HTR-8/SVneo (cell line): Measurements from ENCODE around the gene COL5A3.
"Not testable (repeated sequence)": the region's sequence is repeated elsewhere in the genome, so short reads cannot be mapped to it uniquely, and the experiment has no call there.

Source experiments
- DNase-seq: peaks from one replicate; pipeline ENCODE4 v3.0.0; 2011; ENCODE audit warnings: low spot score, mixed read lengths; ENCODE audit not compliant: insufficient read length
- FAIRE-seq: peaks from 2 replicates; lab custom pipeline; 2011; peaks lifted over from hg19 to GRCh38; lab: Jason Lieb, UNC

Gene COL5A3

DNA sequence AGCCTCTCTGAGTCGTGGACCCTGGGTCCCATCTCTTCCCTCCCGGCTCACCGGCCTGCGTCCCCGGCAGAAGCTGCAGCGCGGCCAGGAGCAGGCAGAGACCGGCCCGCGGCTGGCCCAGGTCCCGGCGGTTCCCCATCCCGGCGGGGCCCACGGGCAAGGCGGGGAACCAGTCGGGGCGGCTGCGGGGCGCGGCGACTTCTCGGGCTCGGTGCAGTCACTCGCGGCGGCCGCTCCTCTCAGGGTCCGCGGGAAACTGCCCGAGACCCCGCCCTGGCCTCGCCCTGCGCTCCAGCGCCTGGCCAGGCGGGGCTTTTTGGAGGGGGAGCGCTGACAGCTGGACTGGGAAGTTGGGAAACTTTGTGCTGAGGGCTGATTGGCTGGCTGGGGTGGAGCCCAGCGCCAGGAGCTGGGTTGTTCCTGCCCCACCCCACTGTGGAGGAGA is at the start of gene COL5A3:
TSS of gene COL5A3 (minus strand) at position 258 of the 445 bp plus-strand sequence. CDS start at position 139, 119 bp downstream.
- no peak for DNase-seq
- FAIRE-seq = no peak

DNA sequence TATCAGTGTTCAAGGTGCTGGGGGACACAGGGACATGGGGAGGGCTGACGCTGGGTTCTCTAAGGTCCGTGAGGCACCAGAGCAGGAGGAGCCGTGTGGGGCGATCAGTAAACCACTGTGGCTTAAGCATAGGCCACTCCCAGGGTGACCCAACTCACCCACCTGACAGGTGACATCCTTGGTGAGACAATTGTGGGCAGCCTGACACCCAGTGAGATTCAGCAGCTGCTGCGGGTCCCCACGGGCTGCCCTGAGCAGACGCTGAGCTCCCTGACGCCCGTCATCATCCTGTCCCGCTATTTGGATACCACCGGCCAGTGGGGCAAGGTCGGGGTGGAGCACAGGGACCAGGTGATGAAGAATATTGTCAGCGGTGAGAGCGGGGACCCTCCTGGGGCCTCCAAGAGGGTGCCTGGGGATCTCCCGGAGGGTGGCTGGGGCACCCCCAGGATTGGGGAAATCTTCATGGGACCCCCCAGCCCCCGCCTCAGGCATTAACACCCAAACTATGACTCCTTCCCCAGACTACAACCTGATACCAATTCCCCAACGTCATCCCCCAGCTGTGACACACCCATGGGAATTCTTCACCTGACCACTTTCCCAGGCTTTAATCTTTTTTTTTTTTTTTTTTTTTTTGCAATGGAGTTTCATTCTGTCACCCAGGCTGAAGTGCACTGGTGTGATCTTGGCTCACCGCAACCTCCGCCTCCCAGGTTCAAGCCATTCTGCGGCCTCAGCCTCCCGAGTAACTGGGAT is 42.5 kb upstream of the COL5A3 start:
- DNase-seq = no peak
- no peak for FAIRE-seq

DNA sequence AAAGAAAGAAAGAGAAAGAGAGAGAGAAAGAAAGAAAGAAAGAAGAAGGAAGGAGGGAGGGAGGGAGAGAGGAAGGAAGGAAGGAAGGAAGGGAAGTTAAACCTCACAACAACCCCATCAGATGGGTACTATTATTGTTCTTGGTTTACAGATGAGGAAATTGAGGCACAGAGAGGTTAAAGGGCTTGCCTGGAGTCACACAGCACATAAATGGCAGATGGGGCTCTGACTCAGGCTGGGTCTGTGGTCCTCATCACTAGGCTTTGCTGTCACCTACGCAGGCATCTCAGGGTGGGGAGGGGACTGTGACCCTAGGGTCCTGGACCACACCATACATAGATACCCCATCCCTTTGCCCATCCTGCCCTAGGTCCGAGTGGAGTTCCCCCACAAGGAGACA is 39.3 kb upstream of the COL5A3 start:
- FAIRE-seq (no peak), DNase-seq (no peak)

DNA sequence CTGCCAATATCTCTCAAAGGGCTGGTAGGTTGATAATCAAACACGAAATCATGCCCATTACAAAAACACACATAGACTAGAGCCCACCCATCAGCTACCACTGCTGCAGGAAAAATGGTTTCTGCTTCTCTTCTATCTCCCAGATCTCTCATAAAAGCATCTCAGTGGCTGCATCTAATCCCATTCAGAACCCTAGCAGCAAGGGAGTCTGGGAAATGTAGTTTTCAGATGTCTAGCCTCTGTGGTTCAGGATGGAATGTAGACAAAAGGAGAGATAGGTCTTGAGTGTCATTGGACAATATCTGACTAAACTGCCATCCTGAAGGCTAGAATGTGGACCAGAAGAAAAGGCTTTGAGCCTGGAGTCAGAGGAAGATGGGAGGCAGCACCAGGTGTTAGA is 35.1 kb upstream of the COL5A3 start:
- no peak for DNase-seq
- FAIRE-seq = no peak

DNA sequence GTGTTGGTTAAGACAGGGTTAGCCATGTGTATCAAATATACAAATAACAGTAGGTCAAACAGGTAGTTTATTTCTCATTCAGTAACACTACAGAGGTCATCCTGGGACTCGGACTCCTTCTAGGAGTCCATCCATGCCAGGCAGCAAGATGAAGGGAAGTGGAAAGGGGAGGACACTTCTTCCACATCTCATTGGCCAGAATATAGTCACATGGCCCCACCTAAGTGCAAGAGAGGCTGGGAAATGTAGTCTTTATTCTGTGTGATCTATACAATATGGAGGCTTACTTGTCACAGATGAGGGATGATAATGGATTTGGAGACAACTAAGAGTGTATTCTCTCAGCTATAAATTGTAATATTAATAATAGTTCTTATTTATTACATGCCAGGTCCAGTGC is 34.1 kb upstream of the COL5A3 start:
- no peak for DNase-seq
- no peak for FAIRE-seq

DNA sequence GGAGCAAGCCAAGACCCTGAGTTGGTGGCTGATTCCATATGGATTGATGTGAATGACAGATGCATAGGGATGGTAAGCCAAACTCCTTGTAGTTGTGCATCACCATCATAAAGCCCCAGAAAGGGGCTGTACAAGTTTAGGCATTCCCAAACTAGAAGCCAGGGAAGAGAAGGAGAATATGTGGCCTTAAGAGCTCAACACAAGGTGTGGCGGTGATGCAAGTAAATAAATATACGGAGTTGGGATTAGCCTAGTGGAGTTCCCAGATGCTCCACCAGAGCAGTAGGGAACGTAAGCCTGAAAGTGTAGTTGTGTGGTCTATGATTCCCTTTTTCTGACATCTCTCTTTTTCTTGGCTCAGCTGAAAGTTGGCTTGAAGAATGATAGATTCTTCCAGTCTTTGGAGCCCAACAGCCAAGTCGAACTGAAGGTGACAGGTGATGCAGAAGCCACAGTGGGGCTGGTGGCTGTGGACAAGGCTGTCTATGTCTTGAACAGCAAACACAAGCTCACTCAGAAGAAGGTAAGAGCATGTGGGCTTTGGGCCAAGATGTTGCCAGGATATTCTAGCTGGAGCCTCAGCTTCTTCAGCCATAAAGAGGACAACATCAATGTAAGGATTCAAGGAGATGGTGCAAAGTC is 33.1 kb upstream of the COL5A3 start:
- DNase-seq = no peak
- no peak for FAIRE-seq

DNA sequence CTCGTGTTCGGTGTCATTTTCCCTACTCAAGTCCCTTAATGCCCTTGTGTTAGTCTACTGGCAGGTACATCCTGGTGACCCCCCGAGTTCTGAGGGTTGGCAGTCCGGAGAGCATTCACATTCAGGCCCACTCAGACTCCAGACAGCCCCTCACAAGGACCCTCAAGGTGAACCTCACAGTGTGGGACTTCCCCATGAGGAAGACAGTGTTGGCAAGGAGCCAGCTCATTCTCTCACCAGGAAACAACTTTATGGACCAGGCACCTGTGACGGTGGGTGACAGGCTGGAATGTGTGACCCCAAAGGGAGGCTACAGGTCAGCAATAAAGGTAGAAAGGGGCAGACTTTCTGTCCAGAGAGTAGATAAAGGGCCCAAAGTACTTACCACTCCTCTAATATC is 27.5 kb upstream of the COL5A3 start:
- no peak for FAIRE-seq
- DNase-seq = no peak

DNA sequence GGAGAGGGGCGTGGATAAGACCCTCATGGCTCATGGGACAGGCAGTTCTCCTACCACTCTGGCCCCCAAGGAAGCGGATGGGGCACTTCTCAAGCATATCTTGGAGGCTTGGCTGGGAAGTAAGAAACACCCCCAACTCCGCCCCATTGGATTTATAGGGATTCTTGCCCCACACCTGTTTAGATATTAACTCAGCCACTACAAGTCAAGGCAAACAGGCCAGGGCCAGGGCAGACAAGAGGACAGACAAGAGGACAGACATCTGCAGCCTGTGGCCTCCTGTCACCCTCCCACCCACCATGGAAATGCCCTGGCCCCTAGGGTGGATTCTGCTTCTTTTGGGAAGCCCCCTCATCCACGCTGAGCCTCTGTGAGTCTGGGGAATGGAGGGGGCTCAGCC is 27.1 kb upstream of the COL5A3 start:
- no peak for DNase-seq

DNA sequence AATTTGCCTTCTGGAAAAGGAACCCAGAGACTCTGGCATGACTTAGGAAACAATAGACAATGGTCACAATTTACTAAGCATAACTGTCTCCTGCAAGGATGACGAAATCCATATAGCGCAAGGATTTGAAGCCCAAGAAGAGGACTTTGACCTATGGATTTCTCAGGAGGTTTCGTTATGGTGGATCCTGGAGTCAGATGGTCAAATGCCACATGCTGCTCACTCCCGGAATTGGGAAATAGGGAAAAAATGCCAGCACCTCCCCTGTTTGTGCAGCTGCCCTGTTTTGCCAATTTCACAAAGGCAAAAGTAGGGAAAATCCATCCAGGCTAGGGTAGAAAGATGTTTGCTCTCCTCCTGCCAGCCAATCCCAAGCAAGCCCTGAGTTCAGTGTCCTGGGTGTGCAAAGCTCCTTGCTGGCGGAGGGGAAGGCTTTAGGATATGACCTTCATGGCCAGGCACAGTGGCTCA is 26.3 kb upstream of the COL5A3 start:
- FAIRE-seq (no peak), DNase-seq (no peak)

More for the DNA sequence above, 27.1 kb upstream of the COL5A3 start:
- FAIRE-seq = no peak

DNA sequence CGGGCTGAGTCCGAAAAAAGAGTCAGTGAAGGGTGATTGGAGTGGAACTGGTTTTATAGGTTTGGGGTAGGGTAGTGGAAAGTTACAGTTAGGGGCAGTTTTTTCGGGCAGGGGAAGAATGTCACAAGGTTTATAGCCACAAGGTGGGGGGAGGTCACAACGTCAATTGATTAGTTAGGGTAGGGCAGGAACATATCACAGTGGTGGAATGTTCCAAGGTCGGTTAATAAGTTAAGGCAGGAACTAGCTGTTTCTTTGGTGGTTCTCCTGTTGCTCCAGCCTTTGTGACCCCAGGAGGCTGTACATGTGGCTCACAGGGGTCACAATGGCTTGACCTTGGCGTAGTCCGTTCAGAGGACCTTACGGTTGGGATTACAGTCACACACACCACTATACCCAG is 23.3 kb upstream of the COL5A3 start:
- FAIRE-seq (no peak), DNase-seq (no peak)

DNA sequence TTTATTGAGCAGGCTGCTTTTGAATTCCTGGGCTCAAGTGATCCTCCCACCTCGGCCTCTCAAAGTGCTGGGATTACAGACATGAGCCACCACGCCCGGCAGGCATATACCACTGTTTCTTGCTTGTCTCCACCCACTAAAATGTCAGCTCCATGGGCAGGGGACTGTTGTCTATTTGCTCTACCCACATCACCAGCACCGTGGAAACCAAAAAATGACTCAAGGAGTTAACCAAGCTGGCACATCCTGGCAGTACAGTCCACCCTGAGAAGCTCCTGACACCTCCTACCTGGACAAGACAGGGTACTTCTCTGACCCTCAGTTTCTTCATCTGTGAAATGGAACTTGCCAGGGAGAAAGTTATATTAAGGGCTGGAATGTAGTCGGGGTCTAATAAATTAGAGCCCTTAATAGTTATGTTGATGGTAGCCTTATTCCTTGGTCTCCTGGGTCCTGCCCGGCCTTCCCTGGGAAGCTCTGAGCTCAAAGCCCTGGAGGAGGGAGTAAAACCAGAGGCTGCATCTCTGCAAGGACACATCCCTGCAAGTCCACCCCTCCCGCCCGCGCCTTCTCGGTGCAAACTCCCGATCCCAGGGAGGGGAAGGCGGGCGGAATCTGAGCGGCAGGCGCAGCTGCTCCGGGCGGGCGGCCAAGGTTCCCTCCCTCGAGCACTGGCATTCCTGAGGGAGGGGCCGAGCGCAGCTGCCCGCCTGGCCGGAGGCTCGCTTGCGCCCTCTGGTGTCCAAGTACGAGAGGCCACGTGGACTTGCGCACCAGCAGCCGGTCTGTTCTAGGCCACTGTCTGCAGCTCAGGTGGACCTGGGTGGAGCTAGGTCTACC is 17.1 kb upstream of the COL5A3 start:
- DNase-seq = peak; percentile 95
- FAIRE-seq = peak; percentile 90

DNA sequence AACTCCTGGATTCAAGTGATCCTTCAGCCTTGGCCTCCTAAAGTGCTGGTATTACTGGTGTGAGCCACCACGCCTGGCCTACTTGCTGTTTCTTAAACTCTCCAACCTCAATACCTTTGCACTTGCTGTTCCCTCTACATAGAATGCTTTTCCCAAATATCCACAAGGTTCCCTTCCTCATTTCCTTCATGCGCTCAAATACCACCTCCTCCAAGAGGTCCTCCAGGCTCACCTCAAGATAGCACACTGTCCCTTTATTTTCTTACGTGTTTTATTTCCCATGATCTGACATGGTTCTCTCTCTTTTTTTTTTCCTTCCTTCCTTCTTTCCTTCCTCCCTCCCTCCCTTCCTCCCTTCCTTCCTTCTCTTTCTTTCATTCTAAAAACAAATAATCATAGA is 16.4 kb upstream of the COL5A3 start:
- no peak for DNase-seq
- FAIRE-seq = no peak

DNA sequence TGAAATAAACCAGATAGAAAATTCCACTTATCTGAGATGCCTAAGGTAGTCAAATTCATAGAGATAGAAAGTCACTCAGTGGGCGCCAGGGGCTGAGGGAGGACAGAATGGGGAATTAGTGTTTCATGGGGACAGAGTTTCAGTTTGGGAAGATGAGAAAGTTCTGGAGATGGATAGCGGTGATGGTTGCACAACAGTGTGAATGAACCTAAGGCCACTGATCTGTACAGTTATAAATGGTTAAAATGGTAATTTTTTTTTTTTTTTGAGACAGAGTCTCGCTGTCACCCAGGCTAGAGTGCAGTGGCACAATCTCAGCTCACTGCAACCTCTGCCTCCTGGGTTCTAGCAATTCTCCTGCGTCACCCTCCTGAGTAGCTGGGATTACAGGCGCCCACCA is 12.8 kb upstream of the COL5A3 start:
- not testable (repeated sequence) for FAIRE-seq, DNase-seq

DNA sequence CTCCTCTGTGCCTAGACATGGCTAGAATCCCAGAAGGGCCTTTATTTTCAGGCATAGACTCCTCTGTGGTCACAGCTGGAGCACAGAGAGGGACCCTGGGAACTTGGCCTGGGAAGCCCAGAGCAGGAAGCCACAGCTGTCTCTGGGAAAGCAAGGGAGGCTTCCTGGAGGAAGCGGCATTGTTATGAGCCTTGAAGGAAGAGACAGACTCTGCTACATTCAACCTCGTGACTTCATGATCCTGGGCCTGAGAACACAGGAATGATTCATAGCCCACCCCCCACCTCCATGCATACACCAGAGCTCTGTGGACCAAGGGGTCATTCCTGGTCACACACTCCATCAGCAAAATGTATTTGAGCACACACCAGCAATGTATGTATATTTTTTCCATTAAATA is 11.6 kb upstream of the COL5A3 start:
- no peak for DNase-seq
- FAIRE-seq = no peak

DNA sequence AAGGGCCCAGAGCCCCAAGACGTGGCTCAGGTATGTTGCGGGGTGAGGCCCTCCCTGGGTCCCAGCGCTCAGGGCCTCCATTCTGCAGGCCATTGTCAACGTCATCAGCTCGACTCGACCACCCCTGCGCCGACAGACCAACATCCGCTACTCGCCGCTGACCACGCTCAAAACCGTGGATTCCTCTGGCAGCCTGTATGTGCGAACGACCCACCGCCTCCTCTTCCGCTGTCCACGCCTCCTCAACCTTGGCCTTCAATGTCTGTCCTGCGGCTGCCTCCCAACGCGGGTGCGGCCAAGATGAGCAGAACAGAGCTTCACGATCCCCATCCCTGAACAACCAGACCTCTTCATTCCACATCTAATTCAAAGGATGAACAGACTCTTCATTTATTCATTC is 11.1 kb upstream of the COL5A3 start:
- DNase-seq (no peak), FAIRE-seq (no peak)

DNA sequence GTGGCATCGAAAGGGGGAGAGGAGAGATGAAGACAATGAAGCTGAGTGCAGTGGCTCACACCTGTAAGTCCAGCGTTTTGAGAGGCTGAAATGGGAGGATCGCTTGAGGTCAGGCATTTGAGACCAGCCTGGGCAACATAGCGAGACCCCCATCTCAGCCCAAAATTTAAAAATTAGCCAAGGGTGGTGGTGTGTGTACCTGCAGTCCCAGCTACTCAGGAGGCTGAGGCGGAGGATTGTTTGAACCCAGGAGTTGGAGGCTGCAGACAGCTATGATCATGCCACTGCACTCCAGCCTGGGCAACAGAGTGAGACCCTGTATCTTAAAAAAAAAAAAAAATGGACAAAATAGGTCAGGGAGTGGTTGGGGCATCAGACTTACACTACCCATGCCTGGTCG is 10.5 kb upstream of the COL5A3 start:
- DNase-seq (no peak), FAIRE-seq (no peak)

DNA sequence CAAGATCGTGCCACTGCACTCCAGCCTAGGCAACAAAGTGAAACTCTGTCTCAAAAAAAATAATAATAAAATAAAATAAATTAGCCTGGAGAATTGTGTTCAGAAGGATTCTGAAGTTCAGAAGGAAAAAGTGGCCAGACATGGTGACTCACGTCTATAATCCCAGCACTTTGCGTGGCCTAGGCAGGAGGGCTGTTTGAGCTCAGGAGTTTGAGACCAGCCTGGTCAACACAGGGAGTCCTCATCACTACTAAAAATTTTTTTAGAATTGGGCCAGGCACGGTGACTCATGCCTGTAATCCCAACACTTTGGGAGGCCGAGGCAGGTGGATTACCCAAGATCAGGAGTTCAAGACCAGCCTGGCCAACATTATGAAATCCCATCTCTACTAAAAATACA is 8.9 kb upstream of the COL5A3 start:
- FAIRE-seq (no peak), DNase-seq (no peak)

DNA sequence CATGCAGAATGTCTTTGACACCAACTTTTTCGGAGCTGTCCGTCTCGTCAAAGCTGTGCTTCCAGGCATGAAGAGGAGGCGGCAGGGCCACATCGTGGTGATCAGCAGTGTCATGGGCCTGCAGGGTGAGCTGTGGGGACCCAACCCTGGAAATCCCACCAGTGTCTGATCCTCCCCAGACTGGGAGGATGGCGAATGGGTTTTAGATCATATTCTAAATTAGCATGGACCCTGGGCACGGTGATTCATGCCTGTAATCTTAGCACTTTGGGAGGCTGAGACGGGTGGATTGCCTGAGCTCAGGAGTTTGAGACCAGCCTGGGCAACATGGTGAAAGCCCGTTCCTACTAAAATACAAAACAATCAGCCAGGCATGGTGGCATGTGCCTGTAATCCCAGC is 8.5 kb upstream of the COL5A3 start:
- DNase-seq (no peak), FAIRE-seq (no peak)

DNA sequence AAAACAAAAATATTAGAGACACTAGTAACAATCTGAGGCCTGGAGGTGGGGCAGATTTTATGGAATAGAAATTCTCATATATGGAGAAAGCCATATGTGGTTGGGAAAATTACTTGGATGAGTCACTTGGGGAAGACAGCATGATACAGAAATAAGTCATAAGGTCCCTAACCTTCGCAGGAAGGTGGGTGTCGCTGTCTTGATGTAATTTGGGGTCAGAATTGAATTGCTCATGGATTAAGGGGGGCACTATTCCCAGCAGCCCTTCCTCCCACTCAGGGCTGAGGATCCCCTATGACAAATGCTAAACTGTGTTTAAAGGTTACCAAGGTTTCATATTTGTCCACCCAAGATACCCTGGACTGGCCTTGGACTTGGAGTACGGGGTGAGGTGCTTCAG is 8.0 kb upstream of the COL5A3 start:
- no peak for FAIRE-seq
- DNase-seq = peak; percentile 51

DNA sequence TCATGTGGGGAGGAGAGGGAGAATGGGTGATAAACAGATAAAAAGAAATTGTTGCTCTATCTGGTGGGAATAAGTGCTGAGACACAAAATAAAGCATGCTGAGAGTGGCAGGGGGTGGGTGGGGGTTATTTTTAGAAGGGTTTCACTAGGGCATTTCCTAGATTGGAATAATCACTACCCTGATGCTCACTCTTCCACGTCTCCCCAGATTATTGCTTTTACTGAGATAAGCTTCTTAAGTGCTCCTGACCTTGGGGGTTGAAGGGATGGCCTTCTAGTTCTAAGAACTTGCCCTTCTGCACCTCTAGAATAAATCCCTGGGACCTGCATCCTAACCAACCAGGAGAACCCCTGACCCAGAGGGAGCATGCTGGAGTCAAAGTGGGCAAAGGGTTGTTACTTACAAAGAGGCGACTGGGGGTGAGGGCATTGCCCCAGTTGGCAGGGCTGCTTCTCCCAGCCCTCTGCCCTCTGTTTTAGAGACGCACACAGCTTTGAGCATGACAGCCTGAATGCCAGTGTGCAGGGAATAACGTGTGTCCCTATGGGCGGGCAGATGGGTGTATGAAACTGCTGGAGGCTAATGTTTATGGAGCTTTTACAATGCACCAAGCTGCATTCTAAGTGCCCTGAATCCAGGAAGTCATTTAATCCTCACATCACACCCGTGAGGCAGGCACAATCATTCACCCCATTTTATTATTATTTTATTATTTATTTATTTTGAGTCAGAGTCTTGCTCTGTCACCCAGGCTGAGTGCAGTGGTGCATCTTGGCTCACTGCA is 3.7 kb upstream of the COL5A3 start:
- no peak for FAIRE-seq

More for the DNA sequence above, 3.7 kb upstream of the COL5A3 start:
- DNase-seq = no peak
